OCI-LY1 (cell line): ENCODE data around the gene KPNA3.
A peak's percentile ranks its signal among the peaks of the same experiment; 100 is the strongest.

ENCODE experiments used
- H2AFZ ChIP-seq: fragments of 200-600 bp; sonication (generic), shearing (Covaris generic); 2 replicates; pipeline ENCODE4 v1.6.0; 2014; ENCODE audit warnings: antibody characterized with exemption, mild to moderate bottlenecking, low read length
- H3F3A ChIP-seq: fragments of 200-600 bp; sonication (generic), shearing (Covaris generic); 2 replicates; pipeline ENCODE4 v1.6.0; 2014; ENCODE audit warnings: mild to moderate bottlenecking, antibody characterized with exemption, low read length, moderate library complexity; ENCODE audit not compliant: insufficient read depth
- H3K27ac ChIP-seq: fragments of 200-600 bp; sonication (generic); 2 replicates; pipeline ENCODE4 v1.5.1; 2014; ENCODE audit warnings: low read length, mixed run types, mild to moderate bottlenecking, low read depth; ENCODE audit not compliant: poor library complexity, severe bottlenecking
- H3K27me3 ChIP-seq: fragments of 200-600 bp; sonication (generic); 2 replicates; pipeline ENCODE4 v1.6.0; 2014; ENCODE audit warnings: antibody characterized with exemption, mild to moderate bottlenecking, low read length, moderate library complexity; ENCODE audit not compliant: insufficient read depth
- H3K36me3 ChIP-seq: fragments of 200-600 bp; sonication (generic); 2 replicates; pipeline ENCODE4 v1.6.1; 2014; ENCODE audit warnings: mild to moderate bottlenecking, antibody characterized with exemption, low read length, moderate library complexity, mixed read lengths; ENCODE audit not compliant: insufficient read depth
- H3K4me1 ChIP-seq: fragments of 200-600 bp; sonication (generic); 2 replicates; pipeline ENCODE4 v1.5.1; 2014; ENCODE audit warnings: mild to moderate bottlenecking, low read length, moderate library complexity; ENCODE audit not compliant: insufficient read depth, severe bottlenecking
- H3K4me2 ChIP-seq: fragments of 200-600 bp; sonication (generic), shearing (Covaris generic); 2 replicates; pipeline ENCODE4 v1.6.1; 2014; ENCODE audit warnings: low read length
- H3K4me3 ChIP-seq: fragments of 200-600 bp; sonication (generic); 2 replicates; pipeline ENCODE4 v1.5.1; 2014; ENCODE audit warnings: low read length, low read depth, mild to moderate bottlenecking, mixed read lengths; ENCODE audit not compliant: poor library complexity, severe bottlenecking
- H3K79me2 ChIP-seq: fragments of 200-600 bp; shearing (Covaris generic); 2 replicates; pipeline ENCODE4 v1.6.1; 2016; ENCODE audit warnings: mixed run types, low read length, mixed read lengths; ENCODE audit not compliant: insufficient read depth
- H3K9ac ChIP-seq: fragments of 200-600 bp; sonication (generic), shearing (Covaris generic); 2 replicates; pipeline ENCODE4 v1.6.1; 2014; ENCODE audit warnings: mild to moderate bottlenecking, low read length, mixed read lengths
- H3K9me2 ChIP-seq: fragments of 200-600 bp; sonication (generic), shearing (Covaris generic); 2 replicates; pipeline ENCODE4 v1.6.1; 2014; ENCODE audit warnings: low read depth, mild to moderate bottlenecking, low read length, mixed read lengths
- H3K9me3 ChIP-seq: fragments of 200-600 bp; shearing (Covaris generic); 2 replicates; pipeline ENCODE4 v1.6.1; 2014; ENCODE audit warnings: low read length, mixed read lengths
- H4K20me1 ChIP-seq: fragments of 200-600 bp; sonication (generic), shearing (Covaris generic); 2 replicates; pipeline ENCODE4 v1.6.0; 2016; ENCODE audit warnings: mild to moderate bottlenecking, low read length; ENCODE audit not compliant: insufficient read depth
- EZH2 ChIP-seq: fragments of 200-600 bp; sonication (generic), shearing (Covaris generic); IDR thresholded peaks from 2 replicates; pipeline ENCODE4 v1.8.0; 2017; ENCODE audit warnings: borderline replicate concordance, mixed run types, mild to moderate bottlenecking, antibody characterized with exemption, low read length, moderate library complexity, mixed read lengths
- TF ChIP-seq, protein P1 (sequence below): fragments of 200-600 bp; sonication (generic), shearing (Covaris generic); IDR thresholded peaks from 2 replicates; pipeline ENCODE4 v1.5.1; 2017; ENCODE audit warnings: mild to moderate bottlenecking, antibody characterized with exemption, low read length, moderate library complexity, mixed read lengths

The KPNA3 gene

DNA sequence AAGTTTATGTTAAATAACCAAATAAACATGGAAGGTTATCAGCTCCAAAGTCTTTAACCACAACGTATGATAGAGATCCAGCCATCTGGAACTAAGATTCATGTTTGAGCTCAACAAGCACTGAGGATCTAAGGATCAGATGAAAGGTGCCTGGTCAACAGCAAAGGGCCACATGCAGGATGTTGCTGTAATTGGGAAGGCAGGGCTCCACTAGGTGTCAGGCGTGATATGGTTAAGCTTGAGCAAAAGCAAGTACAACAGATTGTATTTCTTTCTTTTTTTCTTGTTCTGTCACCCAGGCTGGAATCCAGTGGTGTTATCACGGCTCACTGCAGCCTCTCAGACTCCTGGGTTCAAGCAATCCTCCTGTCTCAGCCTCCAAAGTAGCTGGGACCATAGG is 113.2 kb downstream of the KPNA3 start:
- Histone ChIP-seq H3K4me1 (no peaks in the 10 kb centered on the region), H3K79me2 (no peaks in the 10 kb centered on the region), H4K20me1 (no peaks in the 10 kb centered on the region), H3K36me3 (peaks cover 22% of the 10 kb centered on the region; the same call in 1 of the 2 replicates), H3K4me2 (no peak overlapping the region), H2AFZ (no peak overlapping the region), H3K27ac (no peak overlapping the region), H3F3A (no peaks in the 10 kb centered on the region), H3K9ac (no peak overlapping the region), H3K9me3 (no peaks in the 10 kb centered on the region), H3K9me2 (no peaks in the 10 kb centered on the region), H3K4me3 (no peak overlapping the region), H3K27me3 (no peaks in the 10 kb centered on the region)
- TF ChIP-seq, protein P1, sequence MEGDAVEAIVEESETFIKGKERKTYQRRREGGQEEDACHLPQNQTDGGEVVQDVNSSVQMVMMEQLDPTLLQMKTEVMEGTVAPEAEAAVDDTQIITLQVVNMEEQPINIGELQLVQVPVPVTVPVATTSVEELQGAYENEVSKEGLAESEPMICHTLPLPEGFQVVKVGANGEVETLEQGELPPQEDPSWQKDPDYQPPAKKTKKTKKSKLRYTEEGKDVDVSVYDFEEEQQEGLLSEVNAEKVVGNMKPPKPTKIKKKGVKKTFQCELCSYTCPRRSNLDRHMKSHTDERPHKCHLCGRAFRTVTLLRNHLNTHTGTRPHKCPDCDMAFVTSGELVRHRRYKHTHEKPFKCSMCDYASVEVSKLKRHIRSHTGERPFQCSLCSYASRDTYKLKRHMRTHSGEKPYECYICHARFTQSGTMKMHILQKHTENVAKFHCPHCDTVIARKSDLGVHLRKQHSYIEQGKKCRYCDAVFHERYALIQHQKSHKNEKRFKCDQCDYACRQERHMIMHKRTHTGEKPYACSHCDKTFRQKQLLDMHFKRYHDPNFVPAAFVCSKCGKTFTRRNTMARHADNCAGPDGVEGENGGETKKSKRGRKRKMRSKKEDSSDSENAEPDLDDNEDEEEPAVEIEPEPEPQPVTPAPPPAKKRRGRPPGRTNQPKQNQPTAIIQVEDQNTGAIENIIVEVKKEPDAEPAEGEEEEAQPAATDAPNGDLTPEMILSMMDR = peak; percentile 64
- no peak for TF ChIP-seq EZH2

- Histone ChIP-seq H3K36me3 (peaks cover 18% of the 10 kb centered on the region; the same call in 1 of the 2 replicates), H3K79me2 (no peaks in the 10 kb centered on the region), H3K4me3 (no peak overlapping the region), H3K4me1 (no peaks in the 10 kb centered on the region), H4K20me1 (no peaks in the 10 kb centered on the region), H3K4me2 (no peak overlapping the region), H3K27ac (no peak overlapping the region), H2AFZ (no peak overlapping the region), H3K9me2 (no peaks in the 10 kb centered on the region), H3K9me3 (no peaks in the 10 kb centered on the region), H3K9ac (no peak overlapping the region), H3K27me3 (no peaks in the 10 kb centered on the region), H3F3A (no peaks in the 10 kb centered on the region)
- TF ChIP-seq, protein P1 = no peak
- TF ChIP-seq EZH2 = no peak
Observed at GRCh38 chr13:49678191-49678914, 114.1 kb downstream of the KPNA3 start.

DNA sequence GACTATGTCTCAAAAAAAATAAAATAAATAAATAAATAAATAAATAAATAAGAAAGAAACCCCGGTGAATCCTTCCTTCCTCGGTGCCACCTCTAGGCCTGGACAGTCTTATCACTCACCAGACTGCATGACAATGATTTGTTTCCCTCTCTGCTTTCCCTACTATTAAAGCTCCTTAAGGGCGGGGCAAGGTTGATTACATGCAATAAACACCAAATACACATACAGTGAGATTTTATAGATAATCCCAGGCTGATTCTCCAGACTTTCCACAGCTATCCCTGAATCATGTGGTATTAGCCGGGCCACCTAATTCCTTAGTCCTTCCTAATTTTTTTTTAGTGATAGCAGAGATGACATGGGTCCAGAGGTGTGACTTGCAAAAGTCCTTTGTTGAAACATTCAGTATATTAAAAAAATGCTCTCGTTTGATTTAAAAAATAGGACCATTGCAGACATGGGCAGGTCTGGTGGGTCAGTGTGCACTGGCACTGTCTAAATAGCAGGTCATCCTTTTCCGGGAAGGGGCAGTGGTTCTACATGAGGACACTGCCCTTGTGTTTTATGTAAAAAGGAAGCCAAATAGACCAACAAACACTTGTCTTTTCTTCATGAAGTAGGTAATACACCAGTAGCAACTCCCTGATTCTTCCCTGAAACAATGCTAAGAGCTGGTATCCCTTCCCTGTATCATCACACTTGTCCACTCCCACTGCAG is 115.7 kb downstream of the KPNA3 start:
- Histone ChIP-seq H4K20me1 (no peaks in the 10 kb centered on the region), H3F3A (no peaks in the 10 kb centered on the region), H3K27ac (no peak overlapping the region), H3K79me2 (no peaks in the 10 kb centered on the region), H3K9ac (no peak overlapping the region), H3K9me2 (no peaks in the 10 kb centered on the region), H3K36me3 (peaks cover 18% of the 10 kb centered on the region; the same call in 1 of the 2 replicates), H3K4me1 (no peaks in the 10 kb centered on the region), H3K27me3 (no peaks in the 10 kb centered on the region), H3K4me3 (no peak overlapping the region), H3K4me2 (no peak overlapping the region), H2AFZ (no peak overlapping the region), H3K9me3 (no peaks in the 10 kb centered on the region)
- TF ChIP-seq, protein P1 = no peak
- no peak for TF ChIP-seq EZH2
